Cardiac muscle cell (in vitro differentiated cells and primary cell): ENCODE results near the gene FAM240A. TPM values are rescaled to one million over a fixed set of nuclear protein-coding genes. Genes with fewer than 3 reads are reported as not detected.
"Not testable (repeated sequence)": the region's sequence is repeated elsewhere in the genome, so short reads cannot be mapped to it uniquely, and the experiment has no call there.

Source experiments
- DNase-seq, 2 donors: peaks; one replicate each; pipeline versions ENCODE4 v3.0.0 to v3.0.0-alpha.2; 2010 to 2017; ENCODE audit warnings: low read depth in 1 of 2, low spot score in 1 of 2
- H3K27ac ChIP-seq: fragments of 200-600 bp; sonication (generic); 2 replicates; pipeline ENCODE4 v1.5.1; 2016
- H3K27me3 ChIP-seq: fragments of 200-600 bp; sonication (generic); 2 replicates; pipeline ENCODE4 v1.6.0; 2016; ENCODE audit warnings: control low read depth
- H3K36me3 ChIP-seq: fragments of 200-600 bp; sonication (generic); 2 replicates; pipeline ENCODE4 v1.5.1; 2016; ENCODE audit warnings: control low read depth
- H3K4me1 ChIP-seq: fragments of 200-600 bp; sonication (generic); 2 replicates; pipeline ENCODE4 v1.8.1; 2017; ENCODE audit warnings: low read depth, mild to moderate bottlenecking, mixed run types
- H3K4me3 ChIP-seq: fragments of 200-600 bp; sonication (generic); 2 replicates; pipeline ENCODE4 v1.5.1; 2016; ENCODE audit warnings: mild to moderate bottlenecking
- H3K9me3 ChIP-seq: fragments of 200-600 bp; sonication (generic); 2 replicates; pipeline ENCODE4 v1.5.1; 2017; ENCODE audit warnings: low read depth, mild to moderate bottlenecking, control low read depth
- polyA plus RNA-seq: library from polyadenylated mRNA; unstranded; fragments of >200 nt; fragmentation: Nextera tagmentation; extraction: Ambion mirVana; gene quantifications from 2 replicates; pipeline ENCODE4 v1.2.1, GENCODE V29; 2016
- total RNA-seq: library from RNA; depleted of rRNA; stranded (reverse); fragments of >200 nt; gene quantifications from 2 replicates; pipeline ENCODE4 v1.2.3, GENCODE V29; 2016
- TF ChIP-seq, protein P1 (sequence below): IDR thresholded peaks from 2 replicates; pipeline ENCODE4 v1.5.1; 2012; ENCODE audit warnings: low read depth, mild to moderate bottlenecking, low read length

Gene FAM240A
- total and polyA plus RNA-seq, 2 experiments from 2014 or later, result not detected

GRCh38 chr3:46584598-46585467 is 27.5 kb upstream of the FAM240A start:
- TF ChIP-seq, protein P1, sequence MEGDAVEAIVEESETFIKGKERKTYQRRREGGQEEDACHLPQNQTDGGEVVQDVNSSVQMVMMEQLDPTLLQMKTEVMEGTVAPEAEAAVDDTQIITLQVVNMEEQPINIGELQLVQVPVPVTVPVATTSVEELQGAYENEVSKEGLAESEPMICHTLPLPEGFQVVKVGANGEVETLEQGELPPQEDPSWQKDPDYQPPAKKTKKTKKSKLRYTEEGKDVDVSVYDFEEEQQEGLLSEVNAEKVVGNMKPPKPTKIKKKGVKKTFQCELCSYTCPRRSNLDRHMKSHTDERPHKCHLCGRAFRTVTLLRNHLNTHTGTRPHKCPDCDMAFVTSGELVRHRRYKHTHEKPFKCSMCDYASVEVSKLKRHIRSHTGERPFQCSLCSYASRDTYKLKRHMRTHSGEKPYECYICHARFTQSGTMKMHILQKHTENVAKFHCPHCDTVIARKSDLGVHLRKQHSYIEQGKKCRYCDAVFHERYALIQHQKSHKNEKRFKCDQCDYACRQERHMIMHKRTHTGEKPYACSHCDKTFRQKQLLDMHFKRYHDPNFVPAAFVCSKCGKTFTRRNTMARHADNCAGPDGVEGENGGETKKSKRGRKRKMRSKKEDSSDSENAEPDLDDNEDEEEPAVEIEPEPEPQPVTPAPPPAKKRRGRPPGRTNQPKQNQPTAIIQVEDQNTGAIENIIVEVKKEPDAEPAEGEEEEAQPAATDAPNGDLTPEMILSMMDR, result no peak
- DNase-seq, result no peak
- Histone ChIP-seq H3K9me3 (no peaks in the 10 kb centered on the region), H3K27ac (no peak overlapping the region), H3K4me3 (no peak overlapping the region), H3K27me3 (peaks cover 6% of the 10 kb centered on the region), H3K4me1 (no peaks in the 10 kb centered on the region), H3K36me3 (no peaks in the 10 kb centered on the region)

- no peak for DNase-seq
- Histone ChIP-seq H3K27me3 (no peaks in the 10 kb centered on the region), H3K4me1 (no peaks in the 10 kb centered on the region), H3K4me3 (no peak overlapping the region), H3K36me3 (no peaks in the 10 kb centered on the region), H3K9me3 (no peaks in the 10 kb centered on the region), H3K27ac (no peak overlapping the region)
- TF ChIP-seq, protein P1, result no peak
Measured at GRCh38 chr3:46585799-46586693, 26.3 kb upstream of the FAM240A start.

DNA sequence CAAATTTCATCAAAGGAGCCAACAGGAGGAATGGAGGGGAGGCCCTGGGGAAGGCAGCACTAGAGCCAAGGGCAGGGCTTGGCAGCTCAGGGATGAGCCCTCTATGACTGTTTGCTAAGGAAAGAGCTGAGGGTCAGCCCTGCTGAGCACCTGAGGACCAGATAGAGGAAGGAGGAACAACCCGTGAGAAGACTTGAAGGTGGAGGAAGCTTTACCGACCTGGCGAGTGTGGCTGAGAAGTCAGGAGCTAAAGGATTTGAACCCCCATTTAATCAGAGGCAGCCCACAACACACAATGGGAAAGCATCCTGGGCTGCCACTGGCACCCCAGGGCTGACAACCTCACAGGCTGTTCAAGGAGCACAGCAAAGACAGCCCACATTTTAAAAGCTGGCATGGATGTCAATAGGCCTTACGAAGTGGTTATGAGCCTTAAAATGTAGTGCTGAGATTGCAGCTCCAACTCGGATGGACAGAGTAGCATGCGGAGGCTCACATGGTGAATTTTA is 25.5 kb upstream of the FAM240A start:
- Histone ChIP-seq H3K4me1 (no peaks in the 10 kb centered on the region), H3K27ac (no peak overlapping the region), H3K27me3 (no peaks in the 10 kb centered on the region), H3K36me3 (no peaks in the 10 kb centered on the region), H3K4me3 (no peak overlapping the region), H3K9me3 (no peaks in the 10 kb centered on the region)
- no peak for DNase-seq
- TF ChIP-seq, protein P1, result no peak

DNA sequence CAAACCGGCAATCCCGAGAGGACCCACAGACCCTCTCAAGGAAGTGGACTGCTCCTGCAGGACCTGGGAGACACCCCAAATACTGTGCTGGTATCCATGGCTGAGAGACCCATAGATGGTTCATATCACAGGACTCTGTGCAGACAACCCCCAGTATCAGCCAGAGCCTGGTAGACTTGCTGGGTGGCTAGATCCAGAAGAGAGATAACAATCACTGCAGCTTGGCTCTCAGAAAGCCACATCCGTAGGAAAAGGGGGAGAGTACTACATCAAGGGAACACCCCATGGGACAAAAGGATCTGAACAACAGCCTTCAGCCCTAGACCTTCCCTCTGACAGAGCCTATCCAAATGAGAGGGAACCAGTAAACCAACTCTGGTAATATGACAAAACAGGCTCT is 25.1 kb upstream of the FAM240A start:
- H3K36me3 ChIP-seq, H3K9me3 ChIP-seq, H3K27ac ChIP-seq: not testable (repeated sequence)

GRCh38 chr3:46593274-46593862 is 19.0 kb upstream of the FAM240A start:
- H3K4me3 ChIP-seq, result no peak overlapping the region
- H3K27me3 ChIP-seq, result no peaks in the 10 kb centered on the region
- no peaks in the 10 kb centered on the region for H3K4me1 ChIP-seq
- no peaks in the 10 kb centered on the region for H3K9me3 ChIP-seq
- no peak overlapping the region for H3K27ac ChIP-seq
- TF ChIP-seq, protein P1, result no peak
- no peak for DNase-seq
- H3K36me3 ChIP-seq, result no peaks in the 10 kb centered on the region

More for the DNA sequence above, 25.1 kb upstream of the FAM240A start:
- not testable (repeated sequence) for DNase-seq, H3K4me1 ChIP-seq, H3K27me3 ChIP-seq, H3K4me3 ChIP-seq
